ENCODE data around the gene TCEANC2. TPM values are rescaled to one million over a fixed set of nuclear protein-coding genes. Genes with fewer than 3 reads are reported as not detected.

Gene TCEANC2
- total RNA-seq, result 3.2 and 3.7 TPM in 2 replicates

GRCh38 chr1:54052934-54053744 lies at the start of gene TCEANC2, which contains the start of gene TMEM59:
Gene TCEANC2 (plus strand): TSS chr1:54053608. CDS start chr1:54054423, 815 bp downstream.
Gene TMEM59 (minus strand): TSS chr1:54053204. CDS start chr1:54053188, 16 bp downstream.

GRCh38 chr1:54017979-54018378 lies 35.4 kb upstream of the TCEANC2 start, which contains the start of gene LDLRAD1:
Gene LDLRAD1 (minus strand): TSS chr1:54018186. CDS start chr1:54018112, 74 bp downstream.

GRCh38 chr1:54152696-54153095 lies 99.3 kb downstream of the TCEANC2 start, which contains the start of gene CDCP2:
Gene CDCP2 (minus strand): TSS chr1:54153000. CDS start chr1:54152922, 78 bp downstream.

Other genes with a start within 250 kb of the TCEANC2 start
- gene NDC1, start 215.3 kb upstream of the TCEANC2 start, total RNA-seq, result 10.4 and 15.9 TPM in 2 replicates
- gene YIPF1, start 163.8 kb upstream of the TCEANC2 start, total RNA-seq, result 24.8 and 28.5 TPM in 2 replicates
- not detected in 2 replicates for gene DIO1, start 159.4 kb upstream of the TCEANC2 start, total RNA-seq
- 25.8 and 26.3 TPM in 2 replicates for gene IFT25, start 107.9 kb upstream of the TCEANC2 start, total RNA-seq
- gene LRRC42, start 107.3 kb upstream of the TCEANC2 start, total RNA-seq, result 17.3 and 21.1 TPM in 2 replicates
- gene LDLRAD1, start 35.4 kb upstream of the TCEANC2 start, total RNA-seq, result not detected in 2 replicates
- 336 and 476 TPM in 2 replicates for gene TMEM59, start 404 bp upstream of the TCEANC2 start, total RNA-seq
- gene CDCP2, start 99.4 kb downstream of the TCEANC2 start, total RNA-seq, result not detected in 2 replicates
- 5.8 and 6.2 TPM in 2 replicates for gene CYB5RL, start 146.4 kb downstream of the TCEANC2 start, total RNA-seq
- 44.1 and 49.5 TPM in 2 replicates for gene MRPL37, start 146.6 kb downstream of the TCEANC2 start, total RNA-seq